HepG2 (cell line): ENCODE measurements around the gene ZNRF3. TPM values are rescaled to one million over a fixed set of nuclear protein-coding genes. Genes with fewer than 3 reads are reported as not detected.
A peak's percentile ranks its signal among the peaks of the same experiment; 100 is the strongest.

Source experiments
- ATAC-seq: fragments of 200-7000 bp; cut with Tn5 transposase; 3 replicates; pipeline ENCODE4 v1.9.1; 2020; ENCODE audit warnings: mild to moderate bottlenecking, moderate library complexity
- BruUV-seq: library from RNA; stranded (reverse); fragments of 400-500 nt; replicated peaks from 2 replicates; lab custom pipeline; 2021; lab: Mats Ljungman, UMichigan
- CTCF ChIA-PET: fragments of 300-600 bp; formaldehyde crosslinking; extraction: SDS; loops from one replicate; lab custom pipeline; 2021; ENCODE audit warnings: low total read pairs, inconsistent platforms, low intra/inter-chr PET ratio; lab: Yijun Ruan, JAX
- POLR2A ChIA-PET: fragments of 350-600 bp; sonication (Branson Sonifier 250); formaldehyde crosslinking; loops from one replicate; lab custom pipeline; 2020; ENCODE audit warnings: antibody characterized with exemption, inconsistent platforms; lab: Yijun Ruan, JAX
- DNase-seq: peaks from one replicate; pipeline ENCODE4 v3.0.0-alpha.2; 2015; ENCODE audit warnings: low spot score
- FAIRE-seq: peaks from 3 replicates; lab custom pipeline; 2011; peaks lifted over from hg19 to GRCh38; lab: Jason Lieb, UNC
- H2AFZ ChIP-seq: one replicate; pipeline ENCODE4 v1.6.1; 2011; ENCODE audit warnings: low read length, inconsistent platforms
- H3K27ac ChIP-seq: fragments of 300-600 bp; 3 replicates; pipeline ENCODE4 v1.8.0; 2011; ENCODE audit warnings: mixed run types, mild to moderate bottlenecking, mixed read lengths, low read length, inconsistent platforms; ENCODE audit not compliant: insufficient read depth; ENCODE audit errors: extremely low read length
- H3K27me3 ChIP-seq, 2 experiments: fragments of 200-600 bp in 1 of 2; 2 replicates in 1 of 2; 3 replicates in 1 of 2; pipeline versions ENCODE4 v1.6.0 to v1.8.0; 2011; ENCODE audit warnings: low read length in 2 of 2, mild to moderate bottlenecking in 2 of 2, moderate library complexity in 2 of 2, inconsistent platforms in 1 of 2; ENCODE audit not compliant: insufficient read depth in 2 of 2, control insufficient read depth in 1 of 2
- H3K36me3 ChIP-seq, 2 experiments: fragments of 200-600 bp in 1 of 2; replicated peaks in 1 of 2; 2 replicates in 1 of 2; 3 replicates in 1 of 2; pipeline versions ENCODE4 v1.5.1 to v1.8.0; 2011; ENCODE audit warnings: low read length in 2 of 2, inconsistent platforms in 1 of 2; ENCODE audit not compliant: insufficient read depth in 2 of 2, control insufficient read depth in 1 of 2
- H3K4me1 ChIP-seq: 2 replicates; pipeline ENCODE4 v1.5.1; 2012; ENCODE audit warnings: low read length, inconsistent platforms; ENCODE audit not compliant: insufficient read depth
- H3K4me2 ChIP-seq: 2 replicates; pipeline ENCODE4 v1.6.0; 2011; ENCODE audit warnings: low read depth, low read length, inconsistent platforms
- H3K4me3 ChIP-seq, 3 experiments: fragments of 200-600 bp in 1 of 3; sonication (generic), shearing (Covaris generic) in 1 of 3; replicated peaks in 1 of 3; 2 replicates each; pipeline ENCODE4 v1.5.1; 2011 to 2016; ENCODE audit warnings: low read length in 3 of 3, inconsistent platforms in 2 of 3, low read depth in 2 of 3, mild to moderate bottlenecking in 2 of 3, control low read depth in 1 of 3, mixed read lengths in 1 of 3; ENCODE audit not compliant: insufficient read depth in 1 of 3
- H3K79me2 ChIP-seq: one replicate; pipeline ENCODE4 v1.6.1; 2011; ENCODE audit warnings: low read length, inconsistent platforms; ENCODE audit not compliant: insufficient read depth
- H3K9ac ChIP-seq: 2 replicates; pipeline ENCODE4 v1.6.0; 2011; ENCODE audit warnings: mild to moderate bottlenecking, low read depth, low read length, inconsistent platforms; ENCODE audit not compliant: insufficient read depth
- H3K9me3 ChIP-seq: 2 replicates; pipeline ENCODE4 v1.5.1; 2012; ENCODE audit warnings: mild to moderate bottlenecking, low read length
- H4K20me1 ChIP-seq: 2 replicates; pipeline ENCODE4 v1.6.0; 2011; ENCODE audit warnings: inconsistent platforms, mild to moderate bottlenecking, low read length, moderate library complexity; ENCODE audit not compliant: insufficient read depth
- ATF1 ChIP-seq: IDR thresholded peaks from 2 replicates; pipeline ENCODE4 v1.6.1; 2016; ENCODE audit warnings: mild to moderate bottlenecking, control low read depth
- CCDC6 ChIP-seq: sonication (generic); formaldehyde crosslinking; IDR thresholded peaks from 2 replicates; pipeline ENCODE4 v1.8.1; 2022; ENCODE audit warnings: mild to moderate bottlenecking, missing genetic modification reagents, moderate library complexity
- CHD4 ChIP-seq: fragments of 200-600 bp; sonication (generic); IDR thresholded peaks from 2 replicates; pipeline ENCODE4 v1.7.0; 2017; ENCODE audit warnings: mild to moderate bottlenecking, low read length, borderline replicate concordance
- HOXA5 ChIP-seq: sonication (generic); formaldehyde crosslinking; IDR thresholded peaks from 2 replicates; pipeline ENCODE4 v1.4.0; 2020; ENCODE audit warnings: missing genetic modification reagents
- LCORL ChIP-seq, 2 experiments: fragments of 450-650 bp in 1 of 2; sonication (generic) in 1 of 2; formaldehyde crosslinking in 1 of 2; IDR thresholded peaks; 2 replicates each; pipeline versions ENCODE4 v1.5.0 to v1.6.1; 2017 to 2020; ENCODE audit warnings: antibody characterized with exemption in 1 of 2, missing genetic modification reagents in 1 of 2
- MXD3 ChIP-seq: IDR thresholded peaks from 2 replicates; pipeline ENCODE4 v1.6.1; 2016; ENCODE audit warnings: mild to moderate bottlenecking, missing biosample characterization, missing genetic modification reagents
- NCOA2 ChIP-seq: sonication (generic); formaldehyde crosslinking; IDR thresholded peaks from 2 replicates; pipeline ENCODE4 v1.8.0; 2022; ENCODE audit warnings: inconsistent platforms
- NKX3-1 ChIP-seq: sonication (generic); formaldehyde crosslinking; IDR thresholded peaks from 2 replicates; pipeline ENCODE4 v1.5.0; 2020; ENCODE audit warnings: missing genetic modification reagents
- RAD51 ChIP-seq: fragments of 450-650 bp; IDR thresholded peaks from 2 replicates; pipeline ENCODE4 v1.6.1; 2016; ENCODE audit warnings: borderline replicate concordance
- SETDB1 ChIP-seq: sonication (generic); formaldehyde crosslinking; IDR thresholded peaks from 2 replicates; pipeline ENCODE4 v1.5.1; 2020; ENCODE audit warnings: missing genetic modification reagents, mild to moderate bottlenecking, borderline replicate concordance
- SKI ChIP-seq: fragments of 450-650 bp; IDR thresholded peaks from one replicate; pipeline ENCODE4 v1.6.1; 2018; ENCODE audit warnings: mild to moderate bottlenecking; ENCODE audit not compliant: partially characterized antibody
- TOPORS ChIP-seq: sonication (generic); formaldehyde crosslinking; IDR thresholded peaks from 2 replicates; pipeline ENCODE4 v1.8.0; 2023; ENCODE audit warnings: mild to moderate bottlenecking, missing genetic modification reagents
- ZFX ChIP-seq: sonication (generic); formaldehyde crosslinking; IDR thresholded peaks from 2 replicates; pipeline ENCODE4 v1.4.0; 2020; ENCODE audit warnings: mild to moderate bottlenecking, low read depth, missing genetic modification reagents, moderate library complexity
- ZIK1 ChIP-seq: sonication (generic); formaldehyde crosslinking; IDR thresholded peaks from 2 replicates; pipeline ENCODE4 v1.5.0; 2020; ENCODE audit warnings: mild to moderate bottlenecking, low read depth, missing genetic modification reagents, borderline replicate concordance
- ZMYM2 ChIP-seq: sonication (generic); formaldehyde crosslinking; IDR thresholded peaks from 2 replicates; pipeline ENCODE4 v1.8.0; 2022; ENCODE audit warnings: mild to moderate bottlenecking, missing genetic modification reagents
- ZNF101 ChIP-seq: sonication (generic); formaldehyde crosslinking; IDR thresholded peaks from 2 replicates; pipeline ENCODE4 v1.4.0; 2020; ENCODE audit warnings: mild to moderate bottlenecking, low read depth, missing genetic modification reagents, borderline replicate concordance
- ZNF205 ChIP-seq: IDR thresholded peaks from 2 replicates; pipeline ENCODE4 v1.6.1; 2018; ENCODE audit warnings: missing biosample characterization, missing genetic modification reagents
- ZNF343 ChIP-seq: sonication (generic); formaldehyde crosslinking; IDR thresholded peaks from 2 replicates; pipeline ENCODE4 v1.4.0; 2020; ENCODE audit warnings: mild to moderate bottlenecking, missing genetic modification reagents
- ZNF350 ChIP-seq: sonication (generic); formaldehyde crosslinking; IDR thresholded peaks from 2 replicates; pipeline ENCODE4 v1.4.0; 2020; ENCODE audit warnings: mild to moderate bottlenecking, low read depth, missing genetic modification reagents, borderline replicate concordance
- ZNF501 ChIP-seq: sonication (generic); formaldehyde crosslinking; IDR thresholded peaks from 2 replicates; pipeline ENCODE4 v1.5.1; 2020; ENCODE audit warnings: mild to moderate bottlenecking, moderate library complexity, missing genetic modification reagents
- ZNF747 ChIP-seq: sonication (generic); formaldehyde crosslinking; IDR thresholded peaks from 2 replicates; pipeline ENCODE4 v1.8.1; 2023; ENCODE audit warnings: missing genetic modification reagents, mild to moderate bottlenecking, borderline replicate concordance
- ZNF761 ChIP-seq: sonication (generic); formaldehyde crosslinking; conservative IDR thresholded peaks from 2 replicates; pipeline ENCODE4 v1.4.0; 2020; ENCODE audit warnings: mild to moderate bottlenecking, missing genetic modification reagents
- ZNF782 ChIP-seq: sonication (generic); formaldehyde crosslinking; IDR thresholded peaks from 2 replicates; pipeline ENCODE4 v1.4.0; 2020; ENCODE audit warnings: missing genetic modification reagents, mild to moderate bottlenecking, borderline replicate concordance
- ZNF891 ChIP-seq: sonication (generic); formaldehyde crosslinking; IDR thresholded peaks from 2 replicates; pipeline ENCODE4 v1.5.0; 2020; ENCODE audit warnings: mild to moderate bottlenecking, missing genetic modification reagents
- WGBS: methylation state at CpG from one replicate; pipeline ENCODE4 v1.1.6; 2017; ENCODE audit warnings: low lambda C conversion rate; 5-methylcytosine and 5-hydroxymethylcytosine counted together
- in situ Hi-C: cut with HindIII; loops from 2 replicates; pipeline ENCODE4 v1.10.0; 2017; ENCODE audit warnings: low pct_unique_long_range_greater_than_20kb; ENCODE audit not compliant: extremely low pct_ligation_motif_present
- intact Hi-C: fragments of 100-400 bp; cut with micrococcal nuclease; formaldehyde crosslinking; loops from one replicate; pipeline ENCODE4 v1.10.0; 2022; ENCODE audit not compliant: unreplicated experiment
- polyA plus RNA-seq, 8 experiments: library from polyadenylated mRNA; depleted of rRNA in 3 of 8; stranded (reverse) in 7 of 8; unstranded in 1 of 8; fragments of >200 nt; fragmentation: Illumina TruSeq in 4 of 8; extraction: Trizol in 4 of 8; gene quantifications; 2 replicates each; pipeline versions ENCODE4 v1.2.1 to v1.2.3, GENCODE V29; 2011 to 2016; ENCODE audit warnings: low read depth in 4 of 8, missing spikeins in 1 of 8, mixed read lengths in 1 of 8; ENCODE audit not compliant: insufficient read depth in 1 of 8
- total RNA-seq, 5 experiments: library from RNA; depleted of rRNA; stranded (reverse); fragments of >200 nt; fragmentation: Illumina TruSeq; extraction: Trizol; gene quantifications; 2 replicates each; pipeline ENCODE4 v1.2.3, GENCODE V29; 2016; ENCODE audit warnings: low read depth in 1 of 5

ZNRF3 gene
- total and polyA plus RNA-seq, 2 of the 13 experiments (the other 11 are each of a cell fraction or from before 2014, with no cell fraction given), result 20.3 to 36.7 TPM

GRCh38 chr22:29074276-29074772 is 191.0 kb downstream of the ZNRF3 start:
- Histone ChIP-seq H3K4me1 (peaks cover 46% of the 10 kb centered on the region), H3K9me3 (no peaks in the 10 kb centered on the region), H3K4me2 (peak overlapping the region; percentile 87), H3K79me2 (no peaks in the 10 kb centered on the region), H3K27ac (no peak overlapping the region), H3K9ac (peak overlapping the region; percentile 73; the same call in 1 of the 2 replicates), H3K4me3 (peak overlapping the region; percentile 67 to 84 (median 76); a peak in 5 of 6 replicates), H3K36me3 (no peaks in the 10 kb centered on the region), H2AFZ (no peak overlapping the region), H4K20me1 (0 out of 2 replicates have a peak, but pooled peaks cover 4% of the 10 kb centered on the region), H3K27me3 (no peaks in the 10 kb centered on the region)
- intact Hi-C loops, result loop anchor here (5.0 kb wide), 1 partner anchor 78 kb away; no protein-coding TSS in a partner anchor
- POLR2A ChIA-PET, result interaction anchor here (1.2 to 1.8 kb wide), 2 partner anchors 21 to 23 kb away, joined by 4 to 5 read pairs; no protein-coding TSS in a partner anchor
- BruUV-seq, result no TSS peak
- ATAC-seq (no peak), FAIRE-seq (no peak), DNase-seq (no peak)
- CTCF ChIA-PET, result interaction anchor here (0.5 kb wide), 1 partner anchor 31 kb away, joined by 3 read pairs; no protein-coding TSS in a partner anchor
- in situ Hi-C loops, result loop anchor here (5.0 kb wide), 1 partner anchor 78 kb away; no protein-coding TSS in a partner anchor
- WGBS, result 43% methylated on average over 10 of the region's 10 CpGs
- no peak for TF ChIP-seq HOXA5
- no peak for TF ChIP-seq LCORL (IDR thresholded peaks at IDR 0.05)
- TF ChIP-seq LCORL (CRISPR knock-in tag; IDR thresholded peaks at IDR 0.05), result no peak
- TF ChIP-seq ZFX (CRISPR knock-in tag), result peak; percentile 32; the same call in 1 of the 2 replicates
- TF ChIP-seq MXD3 (CRISPR knock-in tag), result 0 out of 2 replicates have a peak, but pooled peaks have one; percentile 1
- peak; percentile 5 for TF ChIP-seq SKI
- no peak for TF ChIP-seq ZNF761
- TF ChIP-seq NCOA2 (CRISPR knock-in tag), result no peak
- no peak for TF ChIP-seq NKX3-1 (CRISPR knock-in tag)
- 0 out of 2 replicates have a peak, but pooled peaks have one; percentile 27 for TF ChIP-seq ZNF782 (CRISPR knock-in tag)
- peak; percentile 8; the same call in 1 of the 2 replicates for TF ChIP-seq ZMYM2 (CRISPR knock-in tag)
- no peak for TF ChIP-seq RAD51
- no peak for TF ChIP-seq SETDB1 (CRISPR knock-in tag)
- TF ChIP-seq ZNF101, result no peak
- no peak for TF ChIP-seq ATF1 (CRISPR knock-in tag)
- TF ChIP-seq ZIK1, result no peak
- TF ChIP-seq TOPORS, result 0 out of 2 replicates have a peak, but pooled peaks have one; percentile 26
- TF ChIP-seq CCDC6 (CRISPR knock-in tag), result 0 out of 2 replicates have a peak, but pooled peaks have one; percentile 50
- TF ChIP-seq ZNF747 (CRISPR knock-in tag), result 0 out of 2 replicates have a peak, but pooled peaks have one; percentile 1
- TF ChIP-seq ZNF501, result 0 out of 2 replicates have a peak, but pooled peaks have one; percentile 3
- TF ChIP-seq CHD4, result 0 out of 2 replicates have a peak, but pooled peaks have one; percentile 31
- TF ChIP-seq ZNF343, result 0 out of 2 replicates have a peak, but pooled peaks have one; percentile 49
- TF ChIP-seq ZNF205 (CRISPR knock-in tag), result no peak
- TF ChIP-seq ZNF891 (CRISPR knock-in tag), result 0 out of 2 replicates have a peak, but pooled peaks have one; percentile 1
- 0 out of 2 replicates have a peak, but pooled peaks have one; percentile 4 for TF ChIP-seq ZNF350 (CRISPR knock-in tag)
